ENCODE measurements around the gene UNC5B.

- TF ChIP-seq POLR2A (IDR thresholded peaks at IDR 0.05; ENCODE audit: low read depth, low read length): no peak
- TF ChIP-seq TAF1 (IDR thresholded peaks at IDR 0.05; ENCODE audit: borderline replicate concordance, low read depth, low read length): no peak
Measured at GRCh38 chr10:71243756-71244395, 31.5 kb downstream of the UNC5B start.
